ENCODE measurements around the gene PIRT.

The PIRT gene

DNA sequence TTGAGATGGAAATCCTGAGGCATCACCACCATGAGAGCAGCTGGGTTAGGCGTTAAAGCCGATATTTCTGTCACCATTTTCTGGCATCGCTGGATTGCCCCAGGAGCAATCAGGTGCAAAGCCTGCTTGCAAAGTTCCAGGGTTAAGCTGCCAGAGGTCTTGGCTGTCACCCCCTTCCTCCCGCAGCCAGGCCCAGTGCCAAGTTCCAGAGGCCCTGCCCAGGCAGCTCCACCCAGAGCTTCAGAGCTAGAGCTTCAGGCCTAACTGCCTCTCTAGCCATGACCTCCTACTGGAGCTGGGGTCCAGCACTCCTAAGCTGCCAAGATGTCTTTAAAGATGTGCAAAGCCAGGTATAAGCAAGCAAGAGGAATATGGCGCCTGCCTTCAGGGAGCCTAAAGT lies 25.2 kb downstream of the PIRT start:
- no peak overlapping the region for H3K4me3 ChIP-seq (ENCODE audit: low read depth, low read length)
- no peak for DNase-seq
- TF ChIP-seq, protein P1, sequence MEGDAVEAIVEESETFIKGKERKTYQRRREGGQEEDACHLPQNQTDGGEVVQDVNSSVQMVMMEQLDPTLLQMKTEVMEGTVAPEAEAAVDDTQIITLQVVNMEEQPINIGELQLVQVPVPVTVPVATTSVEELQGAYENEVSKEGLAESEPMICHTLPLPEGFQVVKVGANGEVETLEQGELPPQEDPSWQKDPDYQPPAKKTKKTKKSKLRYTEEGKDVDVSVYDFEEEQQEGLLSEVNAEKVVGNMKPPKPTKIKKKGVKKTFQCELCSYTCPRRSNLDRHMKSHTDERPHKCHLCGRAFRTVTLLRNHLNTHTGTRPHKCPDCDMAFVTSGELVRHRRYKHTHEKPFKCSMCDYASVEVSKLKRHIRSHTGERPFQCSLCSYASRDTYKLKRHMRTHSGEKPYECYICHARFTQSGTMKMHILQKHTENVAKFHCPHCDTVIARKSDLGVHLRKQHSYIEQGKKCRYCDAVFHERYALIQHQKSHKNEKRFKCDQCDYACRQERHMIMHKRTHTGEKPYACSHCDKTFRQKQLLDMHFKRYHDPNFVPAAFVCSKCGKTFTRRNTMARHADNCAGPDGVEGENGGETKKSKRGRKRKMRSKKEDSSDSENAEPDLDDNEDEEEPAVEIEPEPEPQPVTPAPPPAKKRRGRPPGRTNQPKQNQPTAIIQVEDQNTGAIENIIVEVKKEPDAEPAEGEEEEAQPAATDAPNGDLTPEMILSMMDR (IDR thresholded peaks at IDR 0.05; ENCODE audit: low read depth, low read length) = no peak
- H3K36me3 ChIP-seq = no peaks in the 10 kb centered on the region
- H3K27me3 ChIP-seq = no peaks in the 10 kb centered on the region
- H3K9me3 ChIP-seq = no peaks in the 10 kb centered on the region
- H3K4me1 ChIP-seq = no peaks in the 10 kb centered on the region

DNA sequence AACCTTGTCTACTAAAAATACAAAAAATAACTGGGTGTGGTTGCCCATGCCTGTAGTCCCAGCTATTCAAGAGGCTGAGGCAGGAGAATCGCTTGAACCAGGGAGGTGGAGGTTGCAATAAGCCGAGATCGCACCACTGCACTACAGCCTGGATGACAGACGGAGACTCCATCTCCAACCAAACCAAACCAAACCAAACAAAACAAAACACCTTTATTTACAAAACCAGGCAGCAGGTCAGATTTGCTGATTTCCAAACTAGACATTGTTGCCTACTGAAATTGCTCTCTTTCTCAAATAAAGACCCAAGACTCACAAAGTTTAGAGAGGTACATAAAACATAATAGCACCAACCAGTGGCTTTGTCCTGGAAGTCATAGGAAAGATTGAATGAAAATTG lies 28.3 kb downstream of the PIRT start:
- TF ChIP-seq, protein P1 (IDR thresholded peaks at IDR 0.05; ENCODE audit: low read depth, low read length) = no peak
- Histone ChIP-seq H3K36me3 (no peaks in the 10 kb centered on the region), H3K9me3 (no peaks in the 10 kb centered on the region), H3K4me1 (no peaks in the 10 kb centered on the region), H3K27me3 (no peaks in the 10 kb centered on the region), H3K4me3 (ENCODE audit: low read depth, low read length) (no peak overlapping the region)
- no peak for DNase-seq

DNA sequence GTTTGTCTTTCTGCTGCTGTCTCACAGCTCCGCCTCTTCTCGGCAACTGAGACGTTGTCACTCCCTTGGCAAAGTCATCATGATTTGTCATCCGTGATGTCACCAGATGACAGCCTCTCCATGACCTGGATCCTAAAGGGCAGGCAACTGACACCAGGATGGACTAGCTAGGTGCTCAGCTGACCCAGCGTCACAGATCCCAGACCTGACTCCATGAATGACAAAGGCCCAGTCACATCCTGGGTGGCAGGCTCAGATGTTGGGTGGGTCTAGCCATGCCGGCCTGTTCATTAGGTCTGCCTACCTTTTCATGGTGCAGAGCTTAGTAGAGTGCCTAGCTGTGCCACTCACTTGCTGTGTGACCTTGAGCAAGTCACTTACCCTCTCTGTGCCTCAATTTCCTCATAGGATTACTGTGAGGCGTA lies 30.2 kb downstream of the PIRT start:
- H3K36me3 ChIP-seq = no peaks in the 10 kb centered on the region
- H3K4me1 ChIP-seq = no peaks in the 10 kb centered on the region
- TF ChIP-seq, protein P1 (IDR thresholded peaks at IDR 0.05; ENCODE audit: low read depth, low read length) = no peak
- H3K4me3 ChIP-seq (ENCODE audit: low read depth, low read length) = no peak overlapping the region
- DNase-seq = no peak
- no peaks in the 10 kb centered on the region for H3K27me3 ChIP-seq
- no peaks in the 10 kb centered on the region for H3K9me3 ChIP-seq

DNA sequence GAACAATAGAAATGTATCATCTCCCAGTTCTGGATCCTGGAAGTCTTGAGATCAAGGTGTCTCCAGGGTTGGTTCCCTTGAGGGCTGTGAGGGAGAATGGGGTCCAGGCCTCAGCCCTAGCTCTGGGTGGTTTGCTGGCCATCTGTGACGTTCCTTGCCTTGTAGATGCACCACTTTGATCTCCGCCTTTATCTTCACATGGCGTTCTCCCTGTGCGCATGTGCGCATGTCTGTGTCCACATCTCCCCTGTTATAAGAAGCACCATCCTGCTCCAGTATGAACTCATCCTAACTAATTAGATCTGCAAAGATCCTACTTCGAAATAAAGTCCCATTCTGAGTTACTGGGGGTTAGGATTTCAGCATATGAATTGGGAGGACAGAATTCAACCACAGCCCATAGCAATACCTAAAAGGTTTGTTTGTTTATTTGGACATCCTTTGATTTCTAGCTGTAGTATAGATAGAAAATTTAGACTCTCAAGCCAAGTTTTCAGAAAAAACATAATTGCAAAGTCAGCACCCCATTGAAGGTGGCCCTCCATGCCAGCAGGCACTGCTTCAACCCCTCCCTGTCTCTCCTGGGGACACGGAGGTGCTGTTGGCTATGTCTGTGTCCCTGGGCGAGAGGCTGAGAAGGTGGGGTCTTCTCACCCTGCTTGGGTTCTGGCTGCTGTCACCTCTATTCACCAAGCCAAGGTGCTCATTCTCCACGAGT lies 31.2 kb downstream of the PIRT start:
- H3K4me1 ChIP-seq = no peaks in the 10 kb centered on the region
- no peak for DNase-seq
- no peaks in the 10 kb centered on the region for H3K9me3 ChIP-seq
- H3K27me3 ChIP-seq = no peaks in the 10 kb centered on the region
- no peak overlapping the region for H3K4me3 ChIP-seq (ENCODE audit: low read depth, low read length)
- TF ChIP-seq, protein P1 (IDR thresholded peaks at IDR 0.05; ENCODE audit: low read depth, low read length) = no peak
- H3K36me3 ChIP-seq = no peaks in the 10 kb centered on the region

DNA sequence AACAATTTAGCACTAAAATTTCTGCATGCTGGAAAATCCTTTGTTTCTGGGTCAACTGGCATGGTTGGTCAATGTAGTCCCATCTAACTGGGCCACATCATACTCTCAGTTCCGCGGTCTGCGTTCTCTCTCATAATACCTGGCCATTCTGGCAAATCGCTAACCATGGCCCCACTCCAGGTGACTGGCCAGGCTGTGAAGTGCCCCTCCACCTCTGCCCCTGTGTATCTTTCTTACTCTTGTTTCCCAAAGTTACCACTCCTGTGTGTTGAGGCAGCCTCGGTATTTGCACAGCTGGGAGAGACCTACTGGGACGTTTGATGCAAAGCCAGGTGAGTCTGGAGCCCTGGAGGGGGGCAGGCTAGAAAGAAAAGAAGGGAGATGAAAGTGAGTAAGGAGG lies 32.0 kb downstream of the PIRT start:
- TF ChIP-seq, protein P1 (IDR thresholded peaks at IDR 0.05; ENCODE audit: low read depth, low read length) = no peak

DNA sequence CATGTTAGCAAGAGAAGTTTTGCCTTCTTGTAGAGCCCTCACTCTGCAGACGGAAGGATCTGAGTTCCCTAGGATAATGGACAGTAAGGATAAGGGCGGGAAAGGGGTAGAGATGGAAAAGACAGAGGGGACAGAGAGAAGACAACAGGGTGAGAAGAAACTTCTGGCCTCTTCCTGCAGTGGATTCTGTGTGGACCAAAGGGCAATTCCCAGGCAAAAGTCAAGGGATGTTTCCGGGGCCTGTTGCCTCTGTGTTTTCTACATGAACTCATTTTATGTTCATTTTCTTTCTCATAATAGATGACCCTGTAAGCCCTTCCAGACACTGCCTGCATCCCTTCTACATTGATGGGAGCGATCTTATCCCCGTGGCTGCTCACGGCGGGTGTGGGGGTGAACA lies 33.3 kb downstream of the PIRT start:
- TF ChIP-seq, protein P1 (IDR thresholded peaks at IDR 0.05; ENCODE audit: low read depth, low read length) = no peak
- H3K9me3 ChIP-seq = no peaks in the 10 kb centered on the region

More for the DNA sequence above, 32.0 kb downstream of the PIRT start:
- Histone ChIP-seq H3K36me3 (no peaks in the 10 kb centered on the region), H3K4me3 (ENCODE audit: low read depth, low read length) (no peak overlapping the region), H3K27me3 (no peaks in the 10 kb centered on the region), H3K4me1 (no peaks in the 10 kb centered on the region), H3K9me3 (no peaks in the 10 kb centered on the region)
- DNase-seq = no peak

More for the DNA sequence above, 33.3 kb downstream of the PIRT start:
- H3K4me1 ChIP-seq = no peaks in the 10 kb centered on the region
- no peaks in the 10 kb centered on the region for H3K36me3 ChIP-seq
- no peaks in the 10 kb centered on the region for H3K27me3 ChIP-seq
- H3K4me3 ChIP-seq (ENCODE audit: low read depth, low read length) = no peak overlapping the region
- no peak for DNase-seq
